Panc1 (cell line): ENCODE results near the gene NLRC5. TPM values are rescaled to one million over a fixed set of nuclear protein-coding genes. Genes with fewer than 3 reads are reported as not detected.

Experiments
- ATAC-seq: fragments of 200-7000 bp; cut with Tn5 transposase; 2 replicates; pipeline ENCODE4 v1.9.1; 2020; ENCODE audit warnings: mild to moderate bottlenecking, moderate library complexity
- BruUV-seq: library from RNA; stranded (reverse); fragments of 400-500 nt; replicated peaks from 2 replicates; lab custom pipeline; 2021; lab: Mats Ljungman, UMichigan
- CTCF ChIA-PET: fragments of 300-600 bp; sonication (Branson Sonifier 250); formaldehyde crosslinking; loops from one replicate; lab custom pipeline; 2022; ENCODE audit warnings: antibody characterized with exemption; lab: Charles Lee
- POLR2A ChIA-PET: fragments of 300-600 bp; sonication (Branson Sonifier 250); formaldehyde crosslinking; loops from one replicate; lab custom pipeline; 2022; ENCODE audit warnings: antibody characterized with exemption; lab: Charles Lee
- DNase-seq: peaks from one replicate; pipeline ENCODE4 v3.0.0-alpha.2; 2010; ENCODE audit warnings: low read depth, low spot score
- H3K27ac ChIP-seq: 2 replicates; pipeline ENCODE4 v1.5.1; 2011; ENCODE audit warnings: mild to moderate bottlenecking, low read length, inconsistent platforms
- H3K27me3 ChIP-seq: fragments of 200-500 bp; sonication (Bioruptor generic); 2 replicates; pipeline ENCODE4 v1.6.0; 2014; ENCODE audit warnings: low read length, inconsistent platforms; ENCODE audit not compliant: control insufficient read depth, insufficient read depth
- H3K36me3 ChIP-seq: fragments of 200-500 bp; sonication (Bioruptor generic); 2 replicates; pipeline ENCODE4 v1.5.1; 2014; ENCODE audit warnings: inconsistent platforms, mild to moderate bottlenecking, low read length, moderate library complexity; ENCODE audit not compliant: control insufficient read depth, insufficient read depth
- H3K4me1 ChIP-seq: 2 replicates; pipeline ENCODE4 v1.5.1; 2011; ENCODE audit warnings: inconsistent platforms, mild to moderate bottlenecking, low read length, moderate library complexity; ENCODE audit not compliant: control insufficient read depth, insufficient read depth
- H3K4me3 ChIP-seq, 2 experiments: 2 replicates each; pipeline ENCODE4 v1.5.1; 2011 to 2012; ENCODE audit warnings: low read depth in 2 of 2, low read length in 2 of 2, mild to moderate bottlenecking in 2 of 2, inconsistent platforms in 1 of 2, moderate library complexity in 1 of 2
- H3K9me3 ChIP-seq: fragments of 200-500 bp; sonication (Bioruptor generic); 2 replicates; pipeline ENCODE4 v1.5.1; 2014; ENCODE audit warnings: low read depth, mild to moderate bottlenecking, inconsistent platforms, low read length, moderate library complexity; ENCODE audit not compliant: control insufficient read depth, insufficient read depth
- POLR2AphosphoS5 ChIP-seq: IDR thresholded peaks from 2 replicates; pipeline ENCODE4 v1.6.1; 2012; ENCODE audit warnings: mild to moderate bottlenecking, low read depth, low read length, moderate library complexity
- SIN3A ChIP-seq: IDR thresholded peaks from 2 replicates; pipeline ENCODE4 v1.6.1; 2012; ENCODE audit warnings: low read depth, mild to moderate bottlenecking, low read length, moderate library complexity, borderline replicate concordance; ENCODE audit not compliant: insufficient read depth
- TCF7L2 ChIP-seq: IDR thresholded peaks from 2 replicates; pipeline ENCODE4 v1.6.1; 2011; ENCODE audit warnings: mild to moderate bottlenecking, low read depth, low read length, inconsistent platforms
- in situ Hi-C: cut with HindIII; loops from 2 replicates; pipeline ENCODE4 v1.10.0; 2016; ENCODE audit warnings: low sequenced_read_pairs, low pct_unique_long_range_greater_than_20kb
- intact Hi-C: fragments of 100-400 bp; cut with micrococcal nuclease; formaldehyde crosslinking; loops from one replicate; pipeline ENCODE4 v1.10.0; 2022; ENCODE audit not compliant: unreplicated experiment
- total RNA-seq: library from RNA; stranded (reverse); gene quantifications from one replicate; pipeline ENCODE4 v1.2.1, GENCODE V29; 2021; ENCODE audit not compliant: unreplicated experiment
- TF ChIP-seq, protein P1 (sequence below): fragments of 450-650 bp; IDR thresholded peaks from 2 replicates; pipeline ENCODE4 v1.5.1; 2017; ENCODE audit warnings: mild to moderate bottlenecking
- TF ChIP-seq, protein P2 (sequence below), 2 experiments: IDR thresholded peaks; 2 replicates each; pipeline ENCODE4 v1.6.1; 2011 to 2012; ENCODE audit warnings: low read depth in 2 of 2, control low read depth in 1 of 2, low read length in 1 of 2, mild to moderate bottlenecking in 1 of 2, moderate library complexity in 1 of 2; ENCODE audit not compliant: insufficient read depth in 1 of 2

NLRC5 gene
- total RNA-seq, 1 experiment from 2014 or later, result 8.8 TPM

DNA sequence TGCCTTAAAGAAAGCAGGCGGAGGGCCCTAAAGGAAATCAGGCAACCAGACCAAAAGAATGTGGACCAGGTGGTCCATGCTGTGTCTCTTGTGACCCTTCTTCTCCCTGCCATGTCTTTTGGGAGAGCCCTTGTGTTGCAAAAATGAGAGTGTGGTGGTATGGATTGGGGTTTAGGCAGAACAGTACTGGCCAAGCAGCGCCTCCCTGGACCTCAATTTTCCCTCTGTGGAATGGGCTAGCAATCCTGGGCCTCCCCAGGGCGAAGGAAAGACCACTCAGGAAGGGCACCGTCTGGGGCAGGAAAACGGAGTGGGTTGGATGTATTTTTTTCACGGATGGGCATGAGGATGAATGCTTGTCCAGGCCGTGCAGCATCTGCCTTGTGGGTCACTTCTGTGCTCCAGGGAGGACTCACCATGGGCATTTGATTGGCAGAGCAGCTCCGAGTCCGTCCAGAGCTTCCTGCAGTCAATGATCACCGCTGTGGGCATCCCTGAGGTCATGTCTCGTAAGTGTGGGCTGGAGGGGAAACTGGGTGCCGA lies 7.6 kb upstream of the NLRC5 start:
- ATAC-seq (no peak), DNase-seq (no peak)
- intact Hi-C loops, result no loop called here
- no peaks in the 10 kb centered on the region for H3K9me3 ChIP-seq
- TF ChIP-seq POLR2AphosphoS5 (no peak), SIN3A (no peak), TCF7L2 (no peak)
- TF ChIP-seq, protein P1, sequence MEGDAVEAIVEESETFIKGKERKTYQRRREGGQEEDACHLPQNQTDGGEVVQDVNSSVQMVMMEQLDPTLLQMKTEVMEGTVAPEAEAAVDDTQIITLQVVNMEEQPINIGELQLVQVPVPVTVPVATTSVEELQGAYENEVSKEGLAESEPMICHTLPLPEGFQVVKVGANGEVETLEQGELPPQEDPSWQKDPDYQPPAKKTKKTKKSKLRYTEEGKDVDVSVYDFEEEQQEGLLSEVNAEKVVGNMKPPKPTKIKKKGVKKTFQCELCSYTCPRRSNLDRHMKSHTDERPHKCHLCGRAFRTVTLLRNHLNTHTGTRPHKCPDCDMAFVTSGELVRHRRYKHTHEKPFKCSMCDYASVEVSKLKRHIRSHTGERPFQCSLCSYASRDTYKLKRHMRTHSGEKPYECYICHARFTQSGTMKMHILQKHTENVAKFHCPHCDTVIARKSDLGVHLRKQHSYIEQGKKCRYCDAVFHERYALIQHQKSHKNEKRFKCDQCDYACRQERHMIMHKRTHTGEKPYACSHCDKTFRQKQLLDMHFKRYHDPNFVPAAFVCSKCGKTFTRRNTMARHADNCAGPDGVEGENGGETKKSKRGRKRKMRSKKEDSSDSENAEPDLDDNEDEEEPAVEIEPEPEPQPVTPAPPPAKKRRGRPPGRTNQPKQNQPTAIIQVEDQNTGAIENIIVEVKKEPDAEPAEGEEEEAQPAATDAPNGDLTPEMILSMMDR, result no peak
- TF ChIP-seq, protein P2, sequence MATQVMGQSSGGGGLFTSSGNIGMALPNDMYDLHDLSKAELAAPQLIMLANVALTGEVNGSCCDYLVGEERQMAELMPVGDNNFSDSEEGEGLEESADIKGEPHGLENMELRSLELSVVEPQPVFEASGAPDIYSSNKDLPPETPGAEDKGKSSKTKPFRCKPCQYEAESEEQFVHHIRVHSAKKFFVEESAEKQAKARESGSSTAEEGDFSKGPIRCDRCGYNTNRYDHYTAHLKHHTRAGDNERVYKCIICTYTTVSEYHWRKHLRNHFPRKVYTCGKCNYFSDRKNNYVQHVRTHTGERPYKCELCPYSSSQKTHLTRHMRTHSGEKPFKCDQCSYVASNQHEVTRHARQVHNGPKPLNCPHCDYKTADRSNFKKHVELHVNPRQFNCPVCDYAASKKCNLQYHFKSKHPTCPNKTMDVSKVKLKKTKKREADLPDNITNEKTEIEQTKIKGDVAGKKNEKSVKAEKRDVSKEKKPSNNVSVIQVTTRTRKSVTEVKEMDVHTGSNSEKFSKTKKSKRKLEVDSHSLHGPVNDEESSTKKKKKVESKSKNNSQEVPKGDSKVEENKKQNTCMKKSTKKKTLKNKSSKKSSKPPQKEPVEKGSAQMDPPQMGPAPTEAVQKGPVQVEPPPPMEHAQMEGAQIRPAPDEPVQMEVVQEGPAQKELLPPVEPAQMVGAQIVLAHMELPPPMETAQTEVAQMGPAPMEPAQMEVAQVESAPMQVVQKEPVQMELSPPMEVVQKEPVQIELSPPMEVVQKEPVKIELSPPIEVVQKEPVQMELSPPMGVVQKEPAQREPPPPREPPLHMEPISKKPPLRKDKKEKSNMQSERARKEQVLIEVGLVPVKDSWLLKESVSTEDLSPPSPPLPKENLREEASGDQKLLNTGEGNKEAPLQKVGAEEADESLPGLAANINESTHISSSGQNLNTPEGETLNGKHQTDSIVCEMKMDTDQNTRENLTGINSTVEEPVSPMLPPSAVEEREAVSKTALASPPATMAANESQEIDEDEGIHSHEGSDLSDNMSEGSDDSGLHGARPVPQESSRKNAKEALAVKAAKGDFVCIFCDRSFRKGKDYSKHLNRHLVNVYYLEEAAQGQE (IDR thresholded peaks at IDR 0.05; ENCODE audit: insufficient read depth in 1 of 2, low read depth in 2 of 2, low read length in 1 of 2), result no peak
- no peaks in the 10 kb centered on the region for H3K27me3 ChIP-seq
- ChIA-PET POLR2A (no interaction called here), CTCF (interaction anchor here (0.6 kb wide), 1 partner anchor 111 kb away, joined by 6 read pairs; the partner anchor contains the start of gene CPNE2)
- in situ Hi-C loops, result no loop called here
- H3K27ac ChIP-seq, result no peak overlapping the region
- no peak overlapping the region for H3K4me3 ChIP-seq
- BruUV-seq, result no TSS peak
- no peaks in the 10 kb centered on the region for H3K4me1 ChIP-seq
- H3K36me3 ChIP-seq, result no peaks in the 10 kb centered on the region

DNA sequence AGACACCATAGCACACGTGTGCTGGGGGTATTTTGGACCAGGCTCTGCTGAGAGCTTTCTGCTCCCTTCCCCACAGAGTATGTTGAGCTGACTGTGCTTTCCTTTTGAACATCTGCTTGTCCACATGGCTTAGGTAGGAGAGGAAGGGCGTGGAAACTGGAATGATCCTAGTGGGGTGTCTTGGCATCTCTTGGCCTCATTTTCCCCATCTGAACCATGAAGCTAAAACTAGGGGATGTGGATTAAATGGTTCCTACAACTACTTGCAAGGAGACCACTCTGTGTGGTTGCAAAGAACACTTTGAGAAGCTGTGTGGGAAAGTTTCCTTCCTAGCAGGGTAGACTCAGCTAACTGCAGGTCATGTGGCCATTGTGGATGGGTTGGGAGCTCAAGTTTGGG lies 6.7 kb upstream of the NLRC5 start:
- BruUV-seq, result no TSS peak
- Histone ChIP-seq H3K4me1 (no peaks in the 10 kb centered on the region), H3K4me3 (no peak overlapping the region), H3K27me3 (no peaks in the 10 kb centered on the region), H3K9me3 (no peaks in the 10 kb centered on the region), H3K36me3 (no peaks in the 10 kb centered on the region), H3K27ac (no peak overlapping the region)
- intact Hi-C loops (no loop called here), in situ Hi-C loops (no loop called here)
- CTCF ChIA-PET, result interaction anchor here (0.6 kb wide), 1 partner anchor 110 kb away, joined by 6 read pairs; the partner anchor contains the start of gene CPNE2
- DNase-seq, result no peak
- no peak for ATAC-seq
- POLR2A ChIA-PET, result interaction anchor here (0.6 kb wide), 1 partner anchor 182 kb away, joined by 9 read pairs; no protein-coding TSS in a partner anchor
- TF ChIP-seq, protein P2 (IDR thresholded peaks at IDR 0.05; ENCODE audit: insufficient read depth in 1 of 2, low read depth in 2 of 2, low read length in 1 of 2), result no peak
- TF ChIP-seq, protein P1, result no peak
- TF ChIP-seq SIN3A (no peak), POLR2AphosphoS5 (no peak), TCF7L2 (no peak)
